ENCODE data around the gene PEMT.
"Not testable (repeated sequence)": the region's sequence is repeated elsewhere in the genome, so short reads cannot be mapped to it uniquely, and the experiment has no call there.

Gene PEMT, protein sequence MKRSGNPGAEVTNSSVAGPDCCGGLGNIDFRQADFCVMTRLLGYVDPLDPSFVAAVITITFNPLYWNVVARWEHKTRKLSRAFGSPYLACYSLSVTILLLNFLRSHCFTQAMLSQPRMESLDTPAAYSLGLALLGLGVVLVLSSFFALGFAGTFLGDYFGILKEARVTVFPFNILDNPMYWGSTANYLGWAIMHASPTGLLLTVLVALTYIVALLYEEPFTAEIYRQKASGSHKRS

DNA sequence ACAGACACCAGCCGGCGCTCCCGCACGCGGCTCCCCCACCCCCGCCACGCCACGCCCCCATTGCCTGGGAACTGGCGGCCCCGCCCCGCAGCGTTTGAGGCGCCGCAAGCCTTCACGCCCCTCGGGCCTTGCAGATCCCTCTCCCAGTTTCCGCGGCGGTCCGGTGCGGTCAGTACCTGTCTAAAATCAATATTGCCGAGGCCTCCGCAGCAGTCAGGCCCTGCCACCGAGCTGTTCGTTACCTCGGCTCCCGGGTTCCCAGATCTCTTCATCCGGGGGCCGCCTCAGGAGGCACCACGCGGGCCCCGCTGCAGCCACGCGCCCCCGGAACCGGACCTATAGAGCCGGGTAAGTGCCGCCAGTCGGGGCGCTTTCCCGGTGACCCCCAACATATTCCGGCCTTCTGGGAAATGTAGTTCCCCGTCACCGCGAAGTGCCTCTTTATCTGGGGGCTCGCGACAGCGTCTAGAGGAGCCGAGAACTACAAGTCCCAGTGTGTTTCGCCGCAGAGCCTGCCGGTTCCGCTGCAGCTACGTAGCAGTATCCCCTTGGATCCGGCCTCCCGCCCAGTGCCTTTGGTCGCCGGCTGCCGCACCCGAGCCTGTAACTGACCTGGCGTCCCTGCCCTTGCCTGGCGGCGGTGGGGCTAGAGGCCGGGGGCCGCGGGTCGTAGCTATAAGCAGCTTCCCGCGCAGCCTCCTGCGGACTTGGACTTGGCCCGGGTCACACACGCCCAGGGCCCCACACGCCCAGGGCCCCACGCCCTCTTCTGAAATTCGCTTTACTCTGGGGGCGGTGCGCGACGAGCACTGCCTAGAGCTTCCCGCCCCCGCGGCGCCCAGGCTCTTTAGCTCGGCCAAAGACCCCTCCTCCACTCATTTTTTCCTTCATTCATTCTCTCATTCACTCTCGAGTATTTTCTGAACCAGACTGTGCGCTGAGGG lies at the start of gene PEMT:
Gene PEMT (minus strand): TSS at position 354 of the 944 bp plus-strand sequence. CDS start 82 bp downstream, at position 272.
- peak; percentile 87 for DNase-seq

DNA sequence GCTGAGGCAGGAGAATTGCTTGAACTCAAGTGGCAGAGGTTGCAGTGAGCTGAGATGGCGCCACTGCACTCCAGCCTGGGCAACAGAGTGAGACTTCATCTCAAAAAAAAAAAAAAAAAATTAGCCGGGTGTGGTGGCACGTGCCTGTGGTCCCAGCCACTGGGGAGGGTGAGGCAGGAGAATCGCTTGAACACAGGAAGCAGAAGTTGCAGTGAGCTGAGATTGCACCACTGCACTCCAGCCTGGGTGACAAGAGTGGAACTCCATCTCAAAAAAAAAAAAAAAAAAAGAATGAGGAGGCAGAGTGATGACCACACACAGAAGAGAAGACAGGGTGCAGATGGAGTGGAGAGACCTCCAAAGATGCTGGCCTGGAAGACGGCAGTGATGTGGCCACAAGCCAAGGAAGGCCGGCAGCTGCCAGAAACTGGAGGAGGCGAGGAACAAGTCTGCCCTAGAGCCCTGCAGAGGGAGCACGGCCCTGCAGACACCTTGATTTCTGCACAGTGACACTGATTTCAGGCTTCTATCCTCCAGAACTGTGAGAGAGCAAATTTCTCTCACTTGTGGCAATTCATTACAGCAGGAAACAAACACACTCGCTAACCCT lies 48.3 kb upstream of the PEMT start:
- not testable (repeated sequence) for DNase-seq

DNA sequence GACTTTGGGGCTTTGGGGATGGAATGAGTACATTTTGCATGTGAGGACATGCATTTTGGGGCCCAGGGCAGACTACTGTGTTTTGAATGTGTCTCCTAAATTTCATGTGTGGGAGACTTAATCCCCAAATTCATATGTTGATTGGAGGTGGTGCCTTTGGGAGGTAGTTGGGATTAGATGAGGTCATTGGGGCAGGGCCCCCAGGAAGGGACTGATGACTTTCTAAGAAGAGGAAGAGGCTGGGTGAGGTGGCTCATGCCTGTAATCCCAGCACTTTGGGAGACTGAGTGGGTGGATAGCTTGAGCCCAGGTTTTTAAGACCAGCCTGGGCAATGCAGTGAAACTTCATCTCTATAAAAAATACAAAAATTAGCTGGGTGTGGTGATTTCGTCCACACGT lies 47.0 kb upstream of the PEMT start:
- no peak for DNase-seq

DNA sequence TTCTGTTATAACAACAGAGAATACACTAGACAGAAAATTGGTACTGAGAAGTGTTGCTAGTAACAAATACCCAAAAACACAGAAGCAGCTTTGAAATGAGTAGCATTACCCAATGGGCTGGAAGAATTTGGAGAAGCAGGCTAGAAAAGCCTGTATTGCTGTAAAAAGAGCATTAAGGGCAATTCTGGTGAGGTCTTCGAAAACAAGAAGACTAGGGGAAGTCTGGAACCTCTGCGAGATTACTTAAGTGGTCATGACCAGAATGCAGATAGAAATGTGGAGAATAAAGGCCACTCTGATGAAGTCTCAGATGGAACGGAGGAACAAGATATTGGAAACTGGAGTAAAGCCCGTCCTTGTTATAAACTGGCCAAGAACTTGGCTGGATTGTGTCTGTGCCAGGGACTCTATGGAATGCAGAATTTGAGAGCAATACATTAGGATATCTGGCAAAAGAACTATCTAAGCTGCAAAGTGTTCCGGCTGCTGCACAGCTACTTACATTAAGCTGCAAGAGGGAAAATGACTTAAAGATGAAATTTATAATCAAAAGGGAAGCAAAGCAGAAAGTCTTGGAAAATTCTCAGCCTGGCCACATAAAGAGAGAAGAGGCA lies 44.9 kb upstream of the PEMT start:
- no peak for DNase-seq

DNA sequence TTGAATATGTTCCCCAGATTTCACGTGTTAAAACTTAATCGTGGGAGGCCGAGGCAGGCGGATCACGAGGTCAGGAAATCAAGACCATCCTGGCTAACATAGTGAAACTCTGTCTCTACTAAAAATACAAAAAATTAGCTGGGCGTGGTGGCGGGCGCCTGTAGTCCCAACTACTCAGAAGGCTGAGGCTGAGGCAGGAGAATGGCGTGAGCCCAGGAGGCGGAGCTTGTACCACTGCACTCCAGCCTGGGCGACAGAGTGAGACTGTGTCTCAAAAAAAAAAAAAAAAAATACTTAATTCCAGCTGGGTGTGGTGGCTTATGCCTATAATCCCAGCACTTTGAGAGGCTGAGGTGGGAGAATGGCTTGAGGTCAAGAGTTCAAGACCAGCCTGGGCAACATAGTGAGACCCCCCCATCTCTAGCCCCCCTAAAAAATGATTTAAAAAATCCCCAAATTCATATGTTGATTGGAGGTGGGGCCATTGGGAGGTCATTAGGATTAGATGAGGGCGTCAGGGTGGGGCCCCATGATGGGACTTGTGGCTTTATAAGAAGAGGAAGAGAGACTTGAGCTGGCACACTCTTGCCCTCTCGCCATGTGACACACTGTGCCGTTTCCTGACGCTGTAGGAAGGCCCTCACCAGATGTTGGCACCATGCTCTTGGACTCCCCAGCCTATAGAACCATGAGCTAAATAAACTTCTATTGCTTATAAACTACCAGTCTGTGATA lies 44.2 kb upstream of the PEMT start:
- DNase-seq, result not testable (repeated sequence)

DNA sequence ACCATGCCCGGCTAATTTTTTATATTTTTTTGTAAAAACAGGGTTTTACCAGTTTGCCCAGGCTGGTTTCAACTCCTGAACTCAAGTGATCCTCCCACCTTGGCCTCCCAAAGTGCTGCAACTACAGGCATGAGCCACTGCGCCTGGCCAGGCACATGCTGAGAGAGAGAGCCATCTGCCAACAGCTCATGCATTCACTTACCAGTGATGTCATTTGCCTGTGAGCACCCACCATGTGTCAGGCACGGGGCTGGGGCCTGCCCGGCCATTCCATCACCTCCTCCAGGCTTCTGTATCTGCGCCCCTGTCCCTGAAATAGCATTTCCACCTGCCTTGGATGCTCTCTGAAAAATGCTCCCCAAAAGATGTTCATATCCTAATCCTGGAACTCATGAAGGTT lies 43.6 kb upstream of the PEMT start:
- no peak for DNase-seq

DNA sequence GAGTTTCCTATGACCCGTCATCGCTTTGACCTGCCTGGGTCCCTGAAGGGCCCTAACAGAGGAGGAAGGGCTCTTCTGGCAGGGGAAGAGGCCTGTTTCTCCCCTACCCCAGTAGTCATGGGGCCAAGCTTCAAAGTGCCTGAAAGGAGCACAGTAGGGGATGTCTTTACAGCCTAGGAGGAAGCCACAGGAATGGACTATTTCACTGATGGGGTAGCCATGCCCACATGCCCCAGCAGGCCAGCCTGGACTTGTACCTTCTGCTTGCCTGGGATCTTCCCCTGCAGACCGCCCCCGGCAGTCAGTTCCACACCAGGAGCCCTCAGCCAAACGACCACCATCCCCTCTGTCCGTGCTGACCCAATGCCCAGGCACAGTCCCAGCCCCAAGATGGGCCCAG lies 41.8 kb upstream of the PEMT start:
- DNase-seq, result no peak

DNA sequence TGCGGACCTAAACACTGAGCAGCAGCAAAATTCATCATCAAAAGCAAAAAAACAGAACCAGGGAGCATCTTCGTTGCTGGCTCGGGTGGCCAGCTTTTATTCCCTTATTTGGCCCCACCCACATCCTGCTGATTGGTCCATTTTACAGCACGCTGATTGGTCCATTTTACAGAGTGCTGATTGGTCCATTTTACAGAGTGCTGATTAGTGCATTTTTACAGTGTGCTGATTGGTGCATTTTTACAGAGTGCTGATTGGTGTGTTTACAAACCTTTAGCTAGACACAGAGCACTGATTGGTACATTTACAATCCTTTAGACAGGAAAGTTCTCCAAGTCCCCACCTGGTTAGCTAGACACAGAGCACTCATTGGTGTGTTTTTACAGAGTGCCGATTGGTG lies 41.2 kb upstream of the PEMT start:
- DNase-seq, result not testable (repeated sequence)

DNA sequence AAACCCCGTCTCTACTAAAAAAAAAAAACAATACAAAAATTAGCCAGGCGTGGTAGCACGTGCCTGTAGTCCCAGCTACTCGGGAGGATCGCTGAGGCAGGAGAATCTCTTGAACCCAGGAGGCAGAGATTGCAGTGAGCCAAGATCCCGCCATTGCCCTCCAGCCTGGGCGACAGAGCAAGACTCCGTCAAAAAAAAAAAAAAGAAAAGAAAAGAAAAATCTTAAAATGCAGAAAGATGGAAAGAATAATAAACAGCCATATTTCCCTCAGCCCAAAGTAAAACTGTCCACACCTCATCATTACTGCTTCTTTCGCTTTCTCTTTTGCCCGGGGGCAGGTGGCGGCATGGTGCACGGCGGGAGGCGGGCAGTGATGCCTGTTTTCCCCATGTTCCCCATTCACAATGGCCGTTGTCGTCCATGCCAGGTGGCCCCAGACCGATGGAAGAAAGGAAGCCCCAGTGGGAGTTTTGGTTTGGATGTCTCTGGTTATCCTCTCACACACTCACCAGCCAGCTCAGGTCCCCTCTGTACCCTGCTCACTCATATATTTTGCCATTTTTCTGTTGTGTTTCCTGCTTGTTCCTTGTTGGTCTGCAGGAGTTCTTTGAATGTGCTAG lies 37.0 kb upstream of the PEMT start:
- peak; percentile 21 for DNase-seq

DNA sequence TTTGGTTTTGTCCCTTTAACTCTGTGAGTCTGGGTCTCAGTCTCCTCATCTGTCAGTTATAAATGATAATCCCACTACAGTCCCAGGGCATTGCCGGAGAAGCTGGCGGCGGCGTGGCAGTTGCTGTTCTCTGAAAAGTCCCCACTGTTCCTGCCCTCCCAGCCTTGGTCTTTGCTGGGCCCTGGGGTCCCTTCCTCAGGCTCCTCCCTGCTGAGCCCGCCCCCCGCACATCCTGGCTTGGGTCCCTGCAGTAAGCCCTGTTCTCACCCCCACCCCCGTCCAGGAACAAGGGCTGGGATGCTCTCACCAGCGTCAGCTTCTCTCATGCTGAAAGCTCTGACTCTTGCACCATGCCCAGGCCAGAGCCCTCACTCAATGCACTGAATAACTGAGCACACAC lies 35.3 kb upstream of the PEMT start:
- no peak for DNase-seq

DNA sequence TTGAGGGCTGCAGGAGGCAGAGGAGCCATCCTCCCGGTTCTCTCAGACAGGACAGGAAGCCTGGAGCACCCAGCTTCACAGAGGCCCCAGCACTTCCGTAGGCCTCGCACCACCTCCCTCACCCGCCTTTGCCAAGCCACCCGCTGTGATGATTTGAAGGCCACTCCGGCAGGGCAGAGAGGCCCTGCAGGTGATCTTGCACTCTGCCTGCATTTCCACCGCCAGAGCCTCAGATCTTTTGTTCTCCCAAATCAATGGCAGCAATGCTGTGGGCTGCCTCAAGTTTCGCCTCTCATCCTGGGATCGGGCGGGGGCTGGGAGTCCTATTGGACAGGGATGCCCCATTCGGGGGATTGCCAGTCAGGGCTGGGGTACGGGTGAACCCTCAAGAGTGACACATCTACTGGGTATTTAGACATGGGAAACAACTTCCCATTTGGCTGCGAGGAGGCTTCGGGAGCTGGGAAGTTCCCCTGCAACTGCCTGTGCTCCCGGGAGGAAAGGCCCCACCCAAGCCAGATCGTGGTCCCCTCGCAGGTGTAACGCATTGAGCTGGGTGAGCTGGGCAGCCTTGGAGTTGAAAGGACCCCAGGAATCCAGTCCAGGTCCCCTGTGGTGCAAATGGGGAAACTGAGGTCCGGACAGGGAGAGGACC lies 34.8 kb upstream of the PEMT start:
- no peak for DNase-seq

DNA sequence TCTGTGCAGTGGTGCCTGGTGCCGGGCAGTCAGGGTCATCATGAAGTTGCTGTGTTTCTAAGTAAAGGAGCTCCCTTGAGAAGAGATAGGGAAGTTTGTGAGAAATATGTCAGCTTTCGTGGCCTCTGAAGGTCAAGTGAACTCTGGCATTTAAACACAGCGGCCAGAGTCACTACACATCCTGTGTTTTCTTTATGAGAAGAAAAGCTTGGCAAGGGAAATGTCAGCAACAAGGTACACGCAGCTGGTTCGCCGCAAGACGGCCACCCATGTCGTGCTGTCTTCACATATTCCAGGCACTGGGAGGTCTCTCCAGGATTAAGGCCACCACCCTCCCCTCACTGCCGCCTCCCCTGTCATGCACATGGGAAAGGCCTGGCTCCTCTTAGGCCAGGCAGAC lies 33.2 kb upstream of the PEMT start:
- DNase-seq, result no peak

DNA sequence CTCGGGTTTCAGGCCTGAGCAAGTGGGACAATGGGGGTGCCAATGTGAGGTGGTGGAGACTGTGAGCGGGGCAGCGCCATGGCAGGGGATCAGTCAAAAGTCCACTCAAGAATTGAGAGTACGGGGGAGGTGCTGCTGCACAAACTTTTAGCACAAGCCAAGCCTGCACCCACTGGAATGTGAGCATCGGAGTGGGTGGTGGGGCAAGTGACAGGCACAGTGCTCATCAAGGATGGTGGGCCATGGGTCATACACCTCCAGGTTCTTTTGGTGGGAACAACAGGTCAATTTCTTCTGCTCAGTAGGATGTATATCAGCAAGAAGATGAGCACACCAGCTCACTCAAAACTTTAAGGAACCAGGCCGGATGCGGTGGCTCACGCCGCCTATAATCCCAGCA lies 32.4 kb upstream of the PEMT start:
- no peak for DNase-seq

DNA sequence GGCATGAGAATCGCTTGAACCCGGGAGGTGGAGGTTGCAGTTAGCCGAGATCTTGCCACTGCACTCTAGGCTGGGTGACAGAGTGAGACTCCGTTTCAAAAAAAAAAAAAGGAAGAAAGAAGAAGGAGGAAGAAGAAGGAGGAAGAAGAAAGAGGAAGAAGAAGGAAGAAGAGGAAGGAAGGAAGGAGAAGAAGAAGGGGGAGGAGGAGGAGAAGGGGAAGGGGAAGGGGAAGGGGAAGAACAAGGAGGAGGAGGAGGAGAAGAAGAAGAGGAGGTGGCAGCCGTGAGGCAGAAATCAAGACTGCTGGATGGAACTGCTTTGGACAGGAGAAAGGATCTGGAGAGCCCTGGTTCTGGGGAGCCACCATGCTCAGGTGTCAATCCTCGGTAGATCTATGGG lies 29.7 kb upstream of the PEMT start:
- no peak for DNase-seq

DNA sequence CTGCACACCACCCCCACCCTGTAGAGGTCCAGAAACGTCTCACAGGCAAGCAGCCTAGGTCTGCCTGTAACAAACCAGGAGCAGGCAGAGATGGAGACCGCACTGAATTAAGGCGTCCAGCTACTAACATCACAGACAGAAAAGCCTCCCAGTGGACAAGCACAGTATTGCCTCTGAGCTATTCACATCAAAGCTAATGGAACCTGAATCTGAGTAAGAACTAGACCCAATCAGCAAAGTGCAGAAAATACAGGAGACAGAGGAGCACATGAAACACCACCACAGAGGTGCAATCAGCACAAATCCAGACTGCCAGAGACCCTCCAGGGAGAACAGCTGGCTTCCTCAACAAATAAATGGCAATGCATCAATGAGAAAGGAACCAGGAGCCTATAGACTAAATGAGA lies 22.2 kb upstream of the PEMT start:
- peak; percentile 51 for DNase-seq

DNA sequence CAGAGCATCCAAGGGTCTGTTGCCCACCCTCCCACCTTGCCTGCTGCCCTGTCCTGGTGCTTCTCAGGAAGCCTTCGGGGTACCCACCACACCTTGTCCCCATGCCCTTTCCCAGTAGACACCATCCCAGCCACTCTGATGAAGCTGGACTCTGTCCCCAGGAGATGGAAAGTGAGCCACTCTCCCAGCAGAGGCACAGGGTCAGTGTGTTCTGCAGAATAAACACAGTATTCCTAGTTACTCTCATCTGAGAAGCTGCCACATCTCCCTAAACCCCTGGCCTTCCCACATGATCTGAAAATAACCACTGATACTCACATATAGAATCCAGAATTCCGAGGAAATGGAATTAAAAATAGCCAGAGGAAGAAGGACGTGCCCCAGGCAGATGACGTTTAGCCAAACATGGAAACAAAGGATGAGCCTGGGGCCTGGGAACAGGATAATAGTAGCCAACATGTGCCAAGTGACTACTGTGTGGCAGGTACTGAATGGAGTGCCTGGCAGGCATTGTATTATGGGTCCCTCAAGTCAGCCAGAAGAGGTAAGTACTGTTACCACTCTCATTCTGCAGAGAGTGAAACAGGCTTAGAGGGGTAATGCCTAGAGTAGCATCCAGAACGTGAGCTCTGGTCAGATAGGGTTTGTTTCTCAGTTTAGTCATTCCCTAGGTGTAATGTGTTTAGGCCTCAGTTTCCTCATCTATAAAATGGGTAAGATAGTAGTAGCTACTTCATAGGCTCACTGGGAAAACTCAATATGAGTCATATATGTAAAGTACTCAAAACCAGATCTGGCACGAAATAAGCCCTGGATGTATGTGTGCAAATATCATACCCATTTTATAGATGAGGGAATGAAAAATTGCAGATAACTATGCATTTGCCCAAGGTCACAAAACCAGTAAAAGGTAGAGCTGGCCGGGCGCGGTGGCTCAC lies 20.8 kb upstream of the PEMT start:
- no peak for DNase-seq

DNA sequence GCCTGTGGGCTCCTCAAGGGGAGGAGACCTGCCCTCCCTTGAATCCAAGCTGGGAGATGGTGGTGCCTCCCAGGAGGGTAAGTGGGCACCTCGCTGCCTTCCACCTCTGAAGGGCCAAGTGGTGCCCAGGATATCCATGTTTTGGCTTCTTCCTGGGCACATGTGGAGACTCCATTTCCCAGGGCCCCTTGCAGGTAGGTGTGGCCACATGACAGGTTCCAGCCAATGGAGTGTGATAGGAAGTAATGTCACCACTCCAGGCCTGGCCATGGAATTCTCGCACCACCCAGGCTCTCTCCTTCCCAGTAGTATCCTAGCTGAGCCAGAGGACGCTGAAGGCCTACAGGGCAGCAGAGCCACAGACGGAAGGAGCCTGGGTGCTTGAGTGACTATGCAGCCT lies 17.6 kb upstream of the PEMT start:
- no peak for DNase-seq

DNA sequence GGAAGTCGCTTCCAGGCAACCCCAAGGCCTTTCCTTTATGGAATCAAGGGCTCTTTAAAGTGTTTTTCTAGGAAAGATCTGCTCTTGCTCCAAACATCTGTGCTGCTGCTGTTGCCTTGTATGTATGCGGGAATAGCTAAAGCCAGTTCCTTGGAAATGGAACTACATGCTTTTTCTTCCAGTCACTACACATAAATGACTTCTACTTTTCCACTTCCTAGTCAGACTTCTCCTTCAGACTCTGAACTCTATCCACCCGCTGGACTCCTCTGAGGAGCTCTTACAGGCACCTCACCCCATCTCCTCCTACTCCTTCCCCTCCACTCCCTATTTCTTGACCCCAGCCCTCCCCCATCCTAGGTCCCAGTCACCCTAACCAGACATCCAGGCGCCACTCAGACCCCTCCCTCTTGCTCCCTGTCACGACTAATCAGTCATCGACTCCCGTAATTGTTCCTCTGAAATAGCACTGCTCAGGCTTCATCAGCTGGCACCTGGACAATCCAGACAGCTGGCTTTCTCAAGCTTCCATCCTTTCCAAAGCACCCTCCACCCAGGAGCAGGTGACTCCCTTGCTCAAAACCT lies 15.0 kb upstream of the PEMT start:
- DNase-seq, result no peak

DNA sequence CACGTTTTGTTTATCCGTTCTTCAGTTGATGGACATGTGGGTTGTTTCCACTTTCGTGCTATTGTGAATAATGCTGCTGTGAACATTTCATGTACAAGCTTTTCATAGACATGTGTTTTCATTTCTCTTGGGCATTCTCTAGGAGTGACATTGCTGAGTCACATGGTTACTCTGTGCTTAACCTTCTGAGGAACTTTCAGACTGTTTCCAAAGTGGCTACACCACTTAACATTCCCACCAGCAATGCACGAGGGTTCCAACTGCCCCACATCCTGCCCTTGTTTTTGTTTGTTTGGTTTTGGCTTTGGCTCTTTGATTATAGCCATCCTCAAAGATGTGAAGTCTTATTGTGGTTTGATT lies 14.2 kb upstream of the PEMT start:
- DNase-seq, result no peak

DNA sequence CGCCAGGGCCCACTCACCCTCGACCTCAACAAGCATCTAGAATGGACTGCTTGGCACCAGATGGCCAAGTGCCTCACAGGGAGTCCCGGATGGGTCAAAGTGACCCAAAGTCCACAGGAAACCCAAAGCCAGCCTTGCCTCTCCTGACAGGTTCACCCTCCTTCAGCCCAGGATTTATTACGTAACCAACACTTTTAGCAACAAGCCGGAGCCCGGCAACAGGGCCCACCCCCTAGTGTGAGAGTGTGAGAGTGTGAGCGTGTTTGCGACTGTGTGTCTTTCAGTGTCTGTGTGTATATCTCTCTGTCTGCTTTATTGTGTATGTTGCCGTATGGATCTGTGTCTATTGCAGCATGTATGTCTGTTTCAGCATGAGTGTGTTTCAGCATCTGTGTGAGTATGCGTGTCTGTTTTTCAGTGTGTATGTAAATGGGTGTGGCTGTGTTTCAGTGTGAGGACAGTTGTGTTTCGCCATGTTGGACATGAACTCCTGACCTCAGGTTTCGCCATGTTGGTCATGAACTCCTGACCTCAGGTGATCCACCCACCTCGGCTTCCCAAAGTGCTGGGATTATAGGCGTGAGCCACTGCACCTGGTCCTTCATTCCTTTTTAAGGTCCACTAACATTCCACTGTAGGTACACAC lies 13.7 kb upstream of the PEMT start:
- DNase-seq, result no peak
